GM18861 (cell line): ENCODE measurements around the gene MEF2C.

ENCODE experiments used
- ATAC-seq: cut with Tn5 transposase; IDR thresholded peaks from one replicate; pipeline ENCODE4 v1.9.1; 2021; ENCODE audit not compliant: unreplicated experiment

Gene MEF2C

DNA sequence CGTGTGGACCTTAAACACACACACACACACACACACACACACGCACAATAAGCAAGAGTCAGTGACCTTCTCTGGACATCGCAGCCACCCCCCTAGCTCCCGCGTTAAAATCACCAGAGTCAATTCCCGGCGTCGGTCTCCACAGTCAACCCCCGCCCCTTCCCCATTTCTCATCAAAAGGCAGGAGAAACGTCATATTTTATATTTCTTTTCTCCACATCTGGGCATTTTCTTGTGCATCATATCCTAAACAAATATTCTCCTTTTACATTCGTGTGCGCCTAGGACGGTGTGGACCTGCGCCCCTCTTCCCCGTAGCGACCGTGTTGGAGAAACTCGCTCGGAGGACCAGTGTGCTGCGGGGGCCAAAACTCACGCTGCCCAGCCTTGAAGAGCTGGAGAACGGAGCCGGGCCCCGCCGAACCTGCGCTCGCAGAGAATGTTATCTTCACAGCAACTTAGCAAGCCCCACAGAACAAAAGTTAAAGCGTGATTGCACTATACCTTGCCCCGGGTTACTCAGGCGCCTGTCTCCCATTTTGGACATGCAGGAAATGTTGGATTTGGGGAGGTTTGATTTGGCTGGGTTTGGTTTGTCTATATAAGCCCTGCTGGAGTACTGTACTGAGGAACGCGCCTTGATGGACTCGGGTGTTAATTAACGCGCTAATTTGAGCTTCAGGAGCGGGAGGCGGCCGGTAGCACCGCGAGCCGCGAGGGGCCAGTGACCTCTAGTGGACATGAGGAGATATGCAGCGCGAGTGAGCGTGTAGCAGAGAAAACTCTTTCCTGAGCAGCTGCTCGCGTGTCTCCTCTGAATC, 192.4 kb downstream of the MEF2C start:
- ATAC-seq, result peak; percentile 83

- no peak for ATAC-seq
These were observed 193.1 kb downstream of the MEF2C start for GRCh38 chr5:88689668-88690408.

GRCh38 chr5:88688984-88689667, 193.9 kb downstream of the MEF2C start:
- ATAC-seq, result no peak

GRCh38 chr5:88688156-88688983, 194.6 kb downstream of the MEF2C start:
- no peak for ATAC-seq

- no peak for ATAC-seq
These were observed 195.5 kb downstream of the MEF2C start for GRCh38 chr5:88687373-88687911.

DNA sequence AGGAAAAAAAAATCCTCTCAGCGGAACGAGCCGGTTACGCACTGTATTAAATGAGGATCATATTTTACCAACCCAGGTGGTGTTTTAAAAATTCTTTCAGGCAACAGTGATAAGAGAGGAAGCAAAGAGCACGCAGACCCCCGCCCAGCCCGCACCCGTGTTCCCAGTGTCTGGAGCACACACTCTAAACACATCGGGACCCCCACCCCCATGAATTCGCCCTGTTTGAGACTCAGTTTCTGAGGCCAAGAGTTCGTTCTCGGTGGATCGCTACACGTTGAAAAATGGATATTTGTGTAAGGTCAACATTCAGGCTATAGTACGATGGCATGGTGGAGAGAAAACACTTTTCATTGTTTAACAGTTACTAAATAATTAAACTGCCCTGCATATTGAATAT, 196.3 kb downstream of the MEF2C start:
- no peak for ATAC-seq

DNA sequence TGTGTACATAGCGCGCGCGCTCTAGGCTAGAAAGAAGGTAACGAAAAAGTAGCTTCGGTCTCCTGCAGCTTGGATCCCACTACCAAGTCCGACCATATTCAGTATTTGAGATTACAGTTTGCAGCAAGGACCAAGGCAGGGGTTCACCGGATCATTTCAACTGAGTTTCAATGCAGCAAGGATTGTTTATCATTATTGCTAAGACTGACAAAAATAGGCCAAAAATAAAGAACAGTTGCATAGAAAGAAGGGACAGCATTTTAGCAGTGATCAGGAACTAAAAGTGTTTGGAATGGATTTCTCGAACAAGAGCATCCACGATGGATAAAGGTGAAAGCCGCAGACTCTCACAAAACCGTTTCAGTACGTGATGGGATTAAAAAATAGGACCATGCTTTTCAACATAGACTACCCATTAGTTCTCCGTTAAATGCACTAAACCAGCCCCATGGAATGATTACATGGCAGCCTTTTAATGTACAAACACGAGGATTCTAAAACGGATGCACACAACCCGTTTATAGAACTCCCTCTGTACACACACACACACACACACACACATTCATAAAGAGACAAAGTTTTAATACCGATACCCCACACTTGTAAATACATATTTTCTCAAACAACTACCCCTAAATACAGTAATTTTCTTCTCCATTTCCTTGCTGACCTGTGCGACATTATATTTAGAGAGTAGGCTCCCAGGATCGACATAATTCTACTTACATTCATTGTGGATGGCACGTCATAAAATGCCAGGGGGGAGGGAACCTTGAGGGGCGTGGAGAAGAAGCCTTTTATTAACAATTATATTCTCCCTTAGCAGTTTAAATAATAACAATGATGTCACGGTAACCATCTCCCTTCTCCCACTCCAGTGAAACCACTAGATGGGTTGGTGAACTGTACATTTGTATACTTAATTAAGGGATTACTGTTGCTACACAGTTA, 197.1 kb downstream of the MEF2C start:
- ATAC-seq, result no peak

DNA sequence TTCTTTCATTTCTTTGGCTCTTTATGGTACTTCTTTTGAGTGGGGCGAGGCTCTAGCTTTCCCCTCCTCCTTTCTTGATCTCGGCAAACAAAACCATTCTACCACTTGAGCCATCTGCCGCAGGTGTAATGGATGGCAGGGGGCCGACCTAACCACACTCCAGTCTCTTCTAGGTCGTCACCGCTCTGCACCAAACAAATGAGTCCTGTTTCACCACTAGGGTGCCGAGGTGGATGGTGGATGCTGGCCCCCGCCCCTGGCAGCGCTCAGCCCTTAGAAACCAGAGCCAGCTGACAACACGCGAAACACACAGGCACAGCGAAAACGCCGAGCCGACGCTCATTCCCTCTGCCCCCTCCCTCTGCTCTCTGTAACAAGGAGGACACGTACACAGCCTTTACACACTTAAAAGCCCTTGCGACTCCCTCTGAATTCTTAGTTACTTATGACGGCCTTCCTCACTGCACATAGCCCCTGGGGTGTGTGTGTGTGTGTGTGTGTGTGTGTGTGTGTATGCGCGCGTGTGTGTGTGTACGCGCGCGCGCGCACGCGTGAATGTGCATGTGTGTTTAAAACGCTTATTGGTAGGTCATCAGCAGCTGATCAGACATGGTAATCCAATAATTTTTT, 199.4 kb downstream of the MEF2C start:
- ATAC-seq, result peak; percentile 56

- ATAC-seq, result no peak
These were observed 200.1 kb downstream of the MEF2C start for GRCh38 chr5:88682881-88683361.

DNA sequence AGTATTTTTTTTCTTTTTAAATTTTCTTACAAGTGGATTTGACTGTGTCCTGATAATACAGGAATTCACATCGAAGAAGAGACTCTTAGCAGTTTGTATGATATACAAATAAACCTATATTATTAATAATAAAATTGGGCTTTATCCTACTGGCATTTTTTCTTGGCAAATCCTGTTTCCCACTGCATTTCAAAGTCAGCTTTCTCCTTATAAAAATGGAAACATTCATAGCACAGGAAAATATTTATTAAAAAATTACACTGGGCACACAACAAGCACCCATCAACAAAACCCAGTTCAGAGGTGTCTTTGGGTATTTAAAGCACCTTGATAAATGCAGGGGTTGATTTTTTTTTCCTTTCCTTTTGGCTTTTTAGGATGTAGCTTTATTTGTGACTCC, 200.9 kb downstream of the MEF2C start:
- no peak for ATAC-seq

- ATAC-seq, result no peak
These were observed 201.7 kb downstream of the MEF2C start for GRCh38 chr5:88681211-88681803.

GRCh38 chr5:88680253-88681132, 202.5 kb downstream of the MEF2C start:
- peak; percentile 63 for ATAC-seq

GRCh38 chr5:88679638-88680037, 203.3 kb downstream of the MEF2C start:
- ATAC-seq, result no peak

DNA sequence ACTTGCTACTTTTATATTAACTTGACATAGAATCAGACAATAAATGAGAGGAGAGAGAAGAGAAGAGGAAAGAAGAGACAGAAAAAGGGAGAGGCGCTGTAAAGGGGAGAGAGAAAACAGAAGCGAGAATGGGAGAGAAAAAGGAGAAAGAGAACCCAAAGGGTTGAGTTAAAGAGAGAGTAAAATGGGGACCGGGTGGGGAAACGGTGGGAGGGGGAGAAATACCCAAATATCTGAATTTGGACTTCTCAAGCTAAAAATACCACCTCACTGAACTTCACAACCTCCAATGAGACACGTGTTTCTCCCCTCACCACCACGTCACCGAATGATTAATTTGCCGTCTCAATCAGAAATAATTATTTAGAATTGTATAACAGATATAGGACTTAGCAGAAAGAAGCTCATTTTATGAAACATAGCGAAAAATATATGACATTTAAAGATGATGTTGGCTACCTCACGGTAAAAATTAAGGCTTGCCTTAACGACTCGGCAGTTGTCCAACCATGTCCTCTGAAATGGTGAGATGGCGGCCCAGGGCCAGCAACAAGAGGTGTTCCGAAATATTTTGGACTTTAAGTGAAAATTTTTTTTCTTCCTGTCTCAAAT, 204.1 kb downstream of the MEF2C start:
- no peak for ATAC-seq

DNA sequence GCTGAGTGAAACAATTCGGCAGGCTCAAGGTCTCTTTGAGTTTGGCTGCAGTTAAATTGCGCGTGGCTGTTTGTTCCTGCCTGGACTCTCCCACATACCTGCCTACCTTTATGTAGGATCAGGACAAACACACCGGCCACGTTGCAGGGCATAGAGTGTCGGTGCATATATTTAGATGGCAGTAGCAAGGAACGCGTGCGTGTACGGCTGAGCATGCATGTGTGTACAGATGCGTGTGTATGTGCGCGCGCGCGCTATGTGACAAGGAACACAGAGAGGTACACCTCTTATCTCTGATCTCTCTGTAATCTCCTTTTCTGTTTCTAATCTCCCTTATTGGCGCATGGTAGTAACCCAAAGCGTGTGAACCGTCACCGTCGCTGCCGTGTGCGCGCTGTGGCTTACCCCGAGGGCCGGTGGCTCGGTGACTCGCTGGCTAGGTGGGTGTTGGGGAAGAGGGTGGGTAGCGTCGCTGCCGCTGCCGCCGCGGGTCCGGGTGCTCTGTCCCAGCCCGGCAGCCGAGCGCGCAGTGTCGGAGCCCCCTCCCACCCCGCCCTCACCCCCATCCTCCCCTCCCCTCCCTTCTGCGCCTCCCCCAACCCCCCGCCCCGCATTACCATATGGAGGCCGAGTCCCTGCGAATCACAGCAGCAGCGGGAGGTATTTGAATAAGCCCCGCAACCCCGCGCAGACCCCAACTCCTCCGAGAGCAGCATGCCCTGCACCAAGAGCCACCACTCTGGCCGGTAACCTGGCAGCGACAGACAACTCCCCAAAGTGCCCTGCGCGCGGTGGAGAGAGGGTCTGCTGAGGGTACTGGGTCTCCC, 204.8 kb downstream of the MEF2C start:
- no peak for ATAC-seq

DNA sequence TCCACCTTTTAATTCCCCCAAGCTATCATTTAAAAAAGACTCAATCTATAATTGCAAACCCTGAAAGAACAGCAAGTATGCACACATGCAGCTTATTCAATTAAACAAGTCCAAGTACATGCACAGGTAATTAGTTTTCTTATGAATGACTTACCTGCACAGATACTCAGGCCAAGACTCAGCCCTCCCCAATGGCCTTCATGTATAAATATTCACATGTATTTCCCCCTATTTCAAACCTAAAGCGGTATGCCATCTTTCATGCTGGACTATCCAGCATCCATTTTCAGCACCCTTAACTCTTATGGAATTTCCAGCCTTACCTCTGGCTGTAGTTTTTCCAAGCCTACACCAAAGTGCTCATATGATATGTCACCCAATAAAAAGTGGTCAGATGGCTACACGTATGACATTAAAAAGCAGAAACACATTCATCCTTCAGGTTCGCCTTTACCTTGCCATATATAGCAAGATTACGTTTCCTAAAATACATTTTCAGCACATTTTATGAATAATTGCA, 205.5 kb downstream of the MEF2C start:
- no peak for ATAC-seq
